Activated naive CD4-positive, alpha-beta T cell treated with anti-CD3 and anti-CD28 coated beads, Interleukin-2, amount 50 U/mL, for 24 hours (primary cell): Measurements from ENCODE around the gene SLC12A8.
A peak's percentile ranks its signal among the peaks of the same experiment; 100 is the strongest.

Experiments
- H3K27ac Mint-ChIP-seq: one replicate; pipeline ENCODE4 v1.8.0; 2021; ENCODE audit warnings: mild to moderate bottlenecking, mixed read lengths
- H3K27me3 Mint-ChIP-seq: one replicate; pipeline ENCODE4 v1.8.0; 2021; ENCODE audit warnings: mixed read lengths
- H3K36me3 Mint-ChIP-seq: one replicate; pipeline ENCODE4 v1.8.0; 2021; ENCODE audit warnings: mixed read lengths
- H3K4me1 Mint-ChIP-seq: one replicate; pipeline ENCODE4 v1.8.0; 2021; ENCODE audit warnings: mixed read lengths
- H3K4me3 Mint-ChIP-seq: one replicate; pipeline ENCODE4 v1.8.0; 2021; ENCODE audit warnings: mild to moderate bottlenecking, mixed read lengths
- H3K9me3 Mint-ChIP-seq: one replicate; pipeline ENCODE4 v1.8.0; 2021; ENCODE audit warnings: mixed read lengths

The SLC12A8 gene

DNA sequence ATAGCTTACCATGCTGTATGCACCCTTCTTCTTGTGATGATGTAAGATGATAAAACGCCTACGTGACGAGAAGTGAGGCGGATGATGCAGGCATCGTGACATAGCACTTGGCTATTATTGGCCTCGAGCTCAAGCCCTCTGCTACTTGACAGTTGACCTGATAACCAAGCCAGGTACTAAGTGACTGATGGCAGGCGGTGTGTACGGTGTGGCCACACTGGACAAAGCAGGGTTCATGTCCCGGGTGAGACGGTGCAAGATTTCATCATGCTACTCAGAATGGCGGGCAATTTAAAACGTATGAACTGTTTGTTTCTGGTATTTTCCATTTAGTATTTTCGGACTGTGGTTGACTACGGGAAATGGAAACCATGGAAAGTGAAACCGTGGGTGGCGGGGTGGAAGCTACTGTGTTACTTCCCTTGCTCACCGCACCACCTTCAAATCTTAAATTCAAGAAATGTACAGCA is 57.7 kb downstream of the SLC12A8 start:
- no peaks in the 10 kb centered on the region for H3K36me3 Mint-ChIP-seq
- H3K27ac Mint-ChIP-seq, result peak overlapping the region; percentile 38
- no peaks in the 10 kb centered on the region for H3K9me3 Mint-ChIP-seq
- peaks cover 8% of the 10 kb centered on the region for H3K4me1 Mint-ChIP-seq
- peaks cover 2% of the 10 kb centered on the region for H3K27me3 Mint-ChIP-seq
- peak overlapping the region; percentile 55 for H3K4me3 Mint-ChIP-seq

GRCh38 chr3:125154110-125154509 is 58.4 kb downstream of the SLC12A8 start:
- peaks cover 8% of the 10 kb centered on the region for H3K4me1 Mint-ChIP-seq
- H3K27me3 Mint-ChIP-seq, result peaks cover 2% of the 10 kb centered on the region
- no peak overlapping the region for H3K27ac Mint-ChIP-seq
- H3K4me3 Mint-ChIP-seq, result no peak overlapping the region
- no peaks in the 10 kb centered on the region for H3K9me3 Mint-ChIP-seq
- no peaks in the 10 kb centered on the region for H3K36me3 Mint-ChIP-seq

GRCh38 chr3:125152951-125153350 is 59.6 kb downstream of the SLC12A8 start:
- H3K9me3 Mint-ChIP-seq, result no peaks in the 10 kb centered on the region
- no peak overlapping the region for H3K27ac Mint-ChIP-seq
- no peak overlapping the region for H3K4me3 Mint-ChIP-seq
- peaks cover 2% of the 10 kb centered on the region for H3K27me3 Mint-ChIP-seq
- no peaks in the 10 kb centered on the region for H3K36me3 Mint-ChIP-seq
- H3K4me1 Mint-ChIP-seq, result peaks cover 8% of the 10 kb centered on the region

DNA sequence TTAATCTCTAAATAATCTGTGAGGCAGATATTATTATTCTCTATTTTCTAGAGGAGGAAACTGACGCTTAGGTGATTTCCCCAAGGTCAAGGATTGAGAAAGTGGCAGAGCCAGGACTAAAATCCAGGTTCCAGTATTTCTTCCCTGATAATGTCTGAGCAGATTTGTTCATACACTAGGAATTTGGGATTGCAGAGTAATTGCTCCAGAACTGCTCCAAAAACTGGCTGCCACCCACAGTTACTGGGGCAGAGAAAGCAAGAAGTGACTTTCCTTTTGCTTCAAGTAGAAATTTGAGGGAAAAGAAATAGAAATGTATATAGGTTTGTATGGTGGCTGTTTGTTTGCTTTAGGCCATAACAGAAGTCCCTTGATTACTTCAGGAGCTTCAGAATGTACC is 60.6 kb downstream of the SLC12A8 start:
- Mint-ChIP-seq H3K36me3 (no peaks in the 10 kb centered on the region), H3K9me3 (no peaks in the 10 kb centered on the region), H3K27me3 (no peaks in the 10 kb centered on the region), H3K4me1 (peaks cover 8% of the 10 kb centered on the region), H3K4me3 (no peak overlapping the region), H3K27ac (no peak overlapping the region)

GRCh38 chr3:125151442-125151817 is 61.1 kb downstream of the SLC12A8 start:
- Mint-ChIP-seq H3K9me3 (no peaks in the 10 kb centered on the region), H3K27ac (no peak overlapping the region), H3K4me1 (peaks cover 8% of the 10 kb centered on the region)

DNA sequence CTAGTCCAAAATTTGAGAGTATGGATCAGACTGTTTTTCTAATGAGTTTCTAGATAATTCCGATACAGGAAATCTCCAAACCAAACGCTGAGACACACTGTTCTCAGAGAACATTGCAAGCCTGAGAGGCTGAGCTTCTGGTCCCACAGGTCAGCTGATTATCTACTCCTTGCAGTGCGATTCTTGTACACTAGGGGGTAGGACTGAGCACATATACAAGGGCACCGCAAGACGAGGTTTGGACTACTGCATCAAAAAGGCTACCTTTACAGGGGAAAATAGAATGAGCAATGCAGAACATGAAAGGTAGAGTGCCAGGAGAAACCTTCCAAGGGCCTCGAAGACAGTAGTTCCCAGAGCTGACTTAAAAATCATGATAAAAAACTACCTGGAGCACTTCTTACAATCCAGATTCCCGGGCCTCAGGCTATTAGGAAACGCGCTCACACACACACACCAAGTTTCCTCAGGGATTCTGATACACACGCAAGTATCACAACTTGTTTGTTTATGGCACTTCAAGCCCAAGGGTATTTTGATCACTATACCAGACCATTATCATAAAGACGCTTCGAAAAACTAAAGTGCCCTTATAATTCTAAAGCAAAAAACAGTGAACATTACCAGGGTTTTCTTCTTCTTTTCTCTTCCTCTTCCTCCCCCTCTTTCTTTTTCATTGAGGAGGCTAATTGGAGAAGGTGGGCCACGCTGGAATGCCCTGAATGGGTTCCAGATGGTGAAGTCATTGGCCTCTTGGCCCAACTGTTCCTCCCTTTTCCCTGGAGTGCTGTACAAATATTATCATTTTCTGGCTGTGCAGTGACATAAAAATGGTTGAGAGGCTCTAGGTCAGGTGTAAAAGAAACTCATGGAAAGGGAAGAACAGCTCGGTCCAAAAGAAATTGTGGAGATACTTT is 61.8 kb downstream of the SLC12A8 start:
- H3K9me3 Mint-ChIP-seq, result no peaks in the 10 kb centered on the region
- no peak overlapping the region for H3K27ac Mint-ChIP-seq
- no peaks in the 10 kb centered on the region for H3K36me3 Mint-ChIP-seq
- peaks cover 8% of the 10 kb centered on the region for H3K4me1 Mint-ChIP-seq
- no peaks in the 10 kb centered on the region for H3K27me3 Mint-ChIP-seq
- H3K4me3 Mint-ChIP-seq, result no peak overlapping the region

More at GRCh38 chr3:125151442-125151817, 61.1 kb downstream of the SLC12A8 start:
- H3K4me3 Mint-ChIP-seq, result no peak overlapping the region
- no peaks in the 10 kb centered on the region for H3K27me3 Mint-ChIP-seq
- no peaks in the 10 kb centered on the region for H3K36me3 Mint-ChIP-seq

DNA sequence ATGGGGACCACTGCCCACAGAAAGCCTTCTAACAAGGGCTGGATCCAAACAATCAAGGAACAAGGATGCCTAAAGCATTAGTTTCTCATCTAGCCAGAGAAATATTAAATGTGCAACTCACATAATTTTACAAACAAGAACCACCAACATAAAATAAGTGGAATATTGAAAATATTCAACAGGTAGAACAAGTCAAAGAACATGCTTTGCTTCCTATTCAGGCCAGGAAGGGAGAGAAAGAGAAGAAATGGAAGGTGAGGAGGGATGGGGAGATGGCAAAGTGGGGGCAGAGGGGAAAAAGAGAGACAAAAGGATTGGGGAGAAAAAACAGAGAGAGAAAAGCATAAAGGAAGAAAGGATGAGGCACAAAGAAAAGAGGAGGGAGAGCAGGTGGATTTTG is 63.1 kb downstream of the SLC12A8 start:
- Mint-ChIP-seq H3K4me3 (no peak overlapping the region), H3K9me3 (no peaks in the 10 kb centered on the region), H3K27me3 (no peaks in the 10 kb centered on the region), H3K4me1 (no peaks in the 10 kb centered on the region), H3K36me3 (no peaks in the 10 kb centered on the region), H3K27ac (no peak overlapping the region)

GRCh38 chr3:125148836-125149235 is 63.7 kb downstream of the SLC12A8 start:
- Mint-ChIP-seq H3K27me3 (no peaks in the 10 kb centered on the region), H3K9me3 (no peaks in the 10 kb centered on the region), H3K4me1 (no peaks in the 10 kb centered on the region), H3K36me3 (no peaks in the 10 kb centered on the region), H3K4me3 (no peak overlapping the region), H3K27ac (no peak overlapping the region)

DNA sequence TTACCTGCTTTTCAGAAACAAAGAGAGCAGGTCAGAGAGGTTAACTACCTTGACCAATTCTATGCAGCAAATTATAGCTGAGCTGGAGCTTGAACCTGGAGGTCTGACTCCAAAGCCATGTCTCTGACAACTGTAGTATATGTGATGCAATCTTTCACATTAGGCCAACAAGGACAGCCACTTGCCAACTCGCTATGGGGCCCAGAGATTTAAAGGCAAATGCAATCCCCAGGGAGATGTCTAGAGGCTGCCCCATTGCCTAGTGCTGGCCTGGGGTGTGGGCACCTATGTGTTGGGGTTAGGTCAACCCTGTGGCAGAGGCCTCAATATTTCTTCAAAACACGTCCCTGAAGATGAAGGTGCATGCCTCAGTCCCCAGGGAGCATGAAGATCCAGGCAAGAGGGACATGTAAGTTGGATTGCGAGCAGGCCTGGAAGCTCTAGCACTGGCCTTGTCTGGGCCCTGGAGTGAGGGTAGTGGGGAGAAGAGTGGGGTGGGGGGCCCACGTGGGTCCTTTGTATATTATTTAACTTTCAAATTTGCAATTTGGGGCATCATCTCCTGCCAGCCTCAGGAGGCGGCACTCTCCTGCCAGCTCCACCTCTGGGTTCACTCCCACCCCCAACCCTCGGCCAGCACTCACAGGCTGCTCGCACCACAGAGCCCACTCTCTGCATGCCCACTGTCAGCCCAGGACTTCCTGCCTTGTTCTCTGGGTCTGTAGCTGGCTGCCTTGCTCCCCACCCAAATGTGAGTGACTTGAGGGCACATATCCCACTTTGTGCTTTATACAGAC is 64.3 kb downstream of the SLC12A8 start:
- no peak overlapping the region for H3K27ac Mint-ChIP-seq
- no peak overlapping the region for H3K4me3 Mint-ChIP-seq
- no peaks in the 10 kb centered on the region for H3K9me3 Mint-ChIP-seq
- H3K27me3 Mint-ChIP-seq, result no peaks in the 10 kb centered on the region
- no peaks in the 10 kb centered on the region for H3K36me3 Mint-ChIP-seq
- H3K4me1 Mint-ChIP-seq, result peaks cover 2% of the 10 kb centered on the region

GRCh38 chr3:125147491-125147820 is 65.1 kb downstream of the SLC12A8 start:
- H3K4me3 Mint-ChIP-seq, result no peak overlapping the region
- H3K27ac Mint-ChIP-seq, result no peak overlapping the region
- H3K36me3 Mint-ChIP-seq, result no peaks in the 10 kb centered on the region
- H3K4me1 Mint-ChIP-seq, result peaks cover 9% of the 10 kb centered on the region
- no peaks in the 10 kb centered on the region for H3K27me3 Mint-ChIP-seq
- H3K9me3 Mint-ChIP-seq, result no peaks in the 10 kb centered on the region

DNA sequence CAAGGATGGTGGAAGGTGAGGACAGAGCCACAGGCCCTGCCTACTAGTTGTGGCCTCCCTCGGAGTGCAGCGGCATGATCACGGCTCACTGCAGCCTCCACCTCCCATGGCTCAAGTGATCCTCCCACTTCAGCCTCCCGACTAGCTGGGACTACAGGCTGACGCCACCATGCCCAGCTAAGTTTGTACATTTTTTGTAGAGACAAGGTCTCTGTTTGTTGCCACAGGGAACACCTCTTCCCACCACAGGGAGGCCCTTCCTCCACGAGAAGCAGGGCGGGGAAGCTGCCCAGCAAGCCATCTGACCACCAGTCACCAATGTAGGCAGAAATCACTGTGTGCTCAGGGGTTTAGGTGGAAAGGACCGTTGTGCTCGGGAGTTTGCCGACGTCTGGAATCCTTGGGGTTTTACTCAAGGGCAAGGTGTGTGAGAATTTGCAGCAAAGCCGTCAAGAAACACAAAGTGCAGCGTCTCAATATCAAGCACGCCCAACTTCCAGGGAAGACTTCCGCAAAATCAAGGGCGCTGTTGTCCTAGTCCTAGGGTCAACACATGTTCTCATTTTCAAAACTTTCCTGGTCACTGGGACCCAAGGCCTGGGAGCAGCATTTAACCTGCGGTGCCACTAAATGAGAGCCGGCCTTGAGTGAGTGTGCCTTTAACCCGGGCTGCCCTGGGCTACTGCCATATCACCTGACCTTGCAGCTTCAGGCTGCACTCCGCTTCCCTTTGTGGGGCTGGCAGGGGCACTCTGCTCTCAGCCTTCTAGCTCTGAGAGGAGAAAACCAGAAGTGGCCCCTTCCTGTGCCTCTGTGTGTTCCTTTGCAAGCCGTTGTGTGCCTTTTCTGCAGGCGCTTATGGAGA is 65.7 kb downstream of the SLC12A8 start:
- H3K4me1 Mint-ChIP-seq, result peaks cover 14% of the 10 kb centered on the region
- no peak overlapping the region for H3K4me3 Mint-ChIP-seq
- no peaks in the 10 kb centered on the region for H3K36me3 Mint-ChIP-seq
- H3K27ac Mint-ChIP-seq, result no peak overlapping the region
- no peaks in the 10 kb centered on the region for H3K27me3 Mint-ChIP-seq
- no peaks in the 10 kb centered on the region for H3K9me3 Mint-ChIP-seq

- Mint-ChIP-seq H3K27me3 (no peaks in the 10 kb centered on the region), H3K27ac (no peak overlapping the region), H3K4me3 (no peak overlapping the region), H3K36me3 (no peaks in the 10 kb centered on the region), H3K9me3 (no peaks in the 10 kb centered on the region), H3K4me1 (peaks cover 16% of the 10 kb centered on the region)
Measured at GRCh38 chr3:125145751-125146475, 66.6 kb downstream of the SLC12A8 start.

GRCh38 chr3:125144653-125145314 is 67.8 kb downstream of the SLC12A8 start:
- Mint-ChIP-seq H3K4me1 (peaks cover 20% of the 10 kb centered on the region), H3K4me3 (no peak overlapping the region), H3K9me3 (no peaks in the 10 kb centered on the region), H3K27ac (no peak overlapping the region), H3K36me3 (no peaks in the 10 kb centered on the region), H3K27me3 (no peaks in the 10 kb centered on the region)

- Mint-ChIP-seq H3K36me3 (no peaks in the 10 kb centered on the region), H3K27me3 (no peaks in the 10 kb centered on the region), H3K4me1 (peaks cover 20% of the 10 kb centered on the region), H3K9me3 (no peaks in the 10 kb centered on the region), H3K4me3 (no peak overlapping the region), H3K27ac (no peak overlapping the region)
Measured at GRCh38 chr3:125143982-125144652, 68.4 kb downstream of the SLC12A8 start.
